Measurements from ENCODE around the gene ADRA2C.

Gene ADRA2C

DNA sequence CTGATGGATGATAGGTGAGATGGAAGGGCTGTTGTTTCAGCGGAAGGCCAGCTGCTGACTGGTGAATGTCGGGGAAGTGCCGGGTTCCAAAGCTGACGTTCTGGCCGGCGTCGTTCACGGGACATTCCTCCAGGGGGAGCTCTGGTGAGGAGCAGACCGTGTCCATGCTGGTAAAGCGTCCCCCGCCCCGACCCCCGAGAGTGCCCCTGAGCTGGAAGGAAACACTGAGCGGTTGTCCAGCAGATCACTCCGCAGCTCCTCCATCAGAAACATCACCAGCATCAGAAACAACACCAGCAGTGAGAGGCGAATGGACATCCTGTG lies 18.6 kb upstream of the ADRA2C start:
- TF ChIP-seq EZH2phosphoT487 (conservative IDR thresholded peaks at IDR 0.05; ENCODE audit: low read length): no peak
- TF ChIP-seq, protein P1, sequence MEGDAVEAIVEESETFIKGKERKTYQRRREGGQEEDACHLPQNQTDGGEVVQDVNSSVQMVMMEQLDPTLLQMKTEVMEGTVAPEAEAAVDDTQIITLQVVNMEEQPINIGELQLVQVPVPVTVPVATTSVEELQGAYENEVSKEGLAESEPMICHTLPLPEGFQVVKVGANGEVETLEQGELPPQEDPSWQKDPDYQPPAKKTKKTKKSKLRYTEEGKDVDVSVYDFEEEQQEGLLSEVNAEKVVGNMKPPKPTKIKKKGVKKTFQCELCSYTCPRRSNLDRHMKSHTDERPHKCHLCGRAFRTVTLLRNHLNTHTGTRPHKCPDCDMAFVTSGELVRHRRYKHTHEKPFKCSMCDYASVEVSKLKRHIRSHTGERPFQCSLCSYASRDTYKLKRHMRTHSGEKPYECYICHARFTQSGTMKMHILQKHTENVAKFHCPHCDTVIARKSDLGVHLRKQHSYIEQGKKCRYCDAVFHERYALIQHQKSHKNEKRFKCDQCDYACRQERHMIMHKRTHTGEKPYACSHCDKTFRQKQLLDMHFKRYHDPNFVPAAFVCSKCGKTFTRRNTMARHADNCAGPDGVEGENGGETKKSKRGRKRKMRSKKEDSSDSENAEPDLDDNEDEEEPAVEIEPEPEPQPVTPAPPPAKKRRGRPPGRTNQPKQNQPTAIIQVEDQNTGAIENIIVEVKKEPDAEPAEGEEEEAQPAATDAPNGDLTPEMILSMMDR (IDR thresholded peaks at IDR 0.05; ENCODE audit: insufficient read depth, low read length, poor library complexity, severe bottlenecking): no peak
- H3K36me3 ChIP-seq (ENCODE audit: low read length): no peaks in the 10 kb centered on the region
- H3K9me3 ChIP-seq (ENCODE audit: insufficient read depth, low read length): no peaks in the 10 kb centered on the region
- no peak overlapping the region for H2AFZ ChIP-seq (ENCODE audit: low read depth, low read length, severe bottlenecking)
- no peaks in the 10 kb centered on the region for H3F3A ChIP-seq (ENCODE audit: insufficient read depth)
- H3K79me2 ChIP-seq (ENCODE audit: insufficient read depth, low read length): no peaks in the 10 kb centered on the region
- H3K4me3 ChIP-seq (ENCODE audit: insufficient read depth, low read length, poor library complexity, severe bottlenecking): no peak overlapping the region
- no peaks in the 10 kb centered on the region for H3K27me3 ChIP-seq (ENCODE audit: low read length)
- no peak overlapping the region for H3K27ac ChIP-seq (ENCODE audit: low read depth, low read length)
- H3K4me2 ChIP-seq (ENCODE audit: low read depth, low read length, poor library complexity, severe bottlenecking): no peak overlapping the region
- H3K9me2 ChIP-seq (replicated peaks; ENCODE audit: insufficient read depth, low read length): no peaks in the 10 kb centered on the region
- H3K9ac ChIP-seq (ENCODE audit: low read length): no peak overlapping the region
- H4K20me1 ChIP-seq (ENCODE audit: low read depth, low read length): no peaks in the 10 kb centered on the region

DNA sequence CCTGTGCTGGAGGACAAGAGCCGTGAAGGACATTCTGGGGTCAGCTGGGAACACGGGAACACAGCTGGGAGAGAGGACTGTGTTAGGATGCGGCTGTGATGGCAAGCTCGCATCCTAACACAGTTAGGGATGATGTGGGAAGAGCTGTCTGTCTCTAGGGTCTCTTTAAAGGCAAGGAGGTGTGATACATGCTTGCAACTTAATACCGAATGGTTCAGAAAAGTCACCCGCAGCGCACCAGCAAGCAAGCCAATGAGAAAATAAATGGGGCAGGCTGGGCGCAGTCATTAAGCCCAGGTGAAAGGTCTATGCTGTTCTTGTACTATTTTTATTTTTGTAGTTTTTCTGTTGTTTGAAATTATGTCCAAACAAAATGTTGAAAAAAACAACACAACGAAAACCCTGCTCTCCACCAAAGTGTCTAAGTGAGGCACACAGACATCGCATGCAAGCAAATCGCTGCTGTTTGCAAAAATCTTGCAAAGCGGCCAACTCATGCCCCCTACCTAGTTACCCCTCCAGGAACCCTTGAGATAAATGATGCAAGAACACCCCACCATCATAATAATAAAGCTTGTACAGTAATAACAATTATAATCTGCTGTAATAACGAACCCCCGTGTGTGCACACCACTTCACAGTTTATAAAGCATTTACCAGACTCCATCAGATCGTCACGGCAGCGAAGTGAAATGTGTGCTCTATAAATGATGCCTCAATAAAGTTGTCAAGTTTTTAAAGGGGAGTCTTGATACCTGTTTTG lies 17.9 kb upstream of the ADRA2C start:
- no peak overlapping the region for H3K4me3 ChIP-seq (ENCODE audit: insufficient read depth, low read length, poor library complexity, severe bottlenecking)
- H3K9ac ChIP-seq (ENCODE audit: low read length): no peak overlapping the region
- no peaks in the 10 kb centered on the region for H3K27me3 ChIP-seq (ENCODE audit: low read length)
- no peaks in the 10 kb centered on the region for H3K79me2 ChIP-seq (ENCODE audit: insufficient read depth, low read length)
- H4K20me1 ChIP-seq (ENCODE audit: low read depth, low read length): no peaks in the 10 kb centered on the region
- TF ChIP-seq, protein P1 (IDR thresholded peaks at IDR 0.05; ENCODE audit: insufficient read depth, low read length, poor library complexity, severe bottlenecking): no peak
- no peak for TF ChIP-seq EZH2phosphoT487 (conservative IDR thresholded peaks at IDR 0.05; ENCODE audit: low read length)
- no peak overlapping the region for H3K4me2 ChIP-seq (ENCODE audit: low read depth, low read length, poor library complexity, severe bottlenecking)
- H3K27ac ChIP-seq (ENCODE audit: low read depth, low read length): no peak overlapping the region
- no peaks in the 10 kb centered on the region for H3K36me3 ChIP-seq (ENCODE audit: low read length)
- no peak overlapping the region for H2AFZ ChIP-seq (ENCODE audit: low read depth, low read length, severe bottlenecking)
- H3F3A ChIP-seq (ENCODE audit: insufficient read depth): no peaks in the 10 kb centered on the region
- H3K9me3 ChIP-seq (ENCODE audit: insufficient read depth, low read length): no peaks in the 10 kb centered on the region
- no peaks in the 10 kb centered on the region for H3K9me2 ChIP-seq (replicated peaks; ENCODE audit: insufficient read depth, low read length)

DNA sequence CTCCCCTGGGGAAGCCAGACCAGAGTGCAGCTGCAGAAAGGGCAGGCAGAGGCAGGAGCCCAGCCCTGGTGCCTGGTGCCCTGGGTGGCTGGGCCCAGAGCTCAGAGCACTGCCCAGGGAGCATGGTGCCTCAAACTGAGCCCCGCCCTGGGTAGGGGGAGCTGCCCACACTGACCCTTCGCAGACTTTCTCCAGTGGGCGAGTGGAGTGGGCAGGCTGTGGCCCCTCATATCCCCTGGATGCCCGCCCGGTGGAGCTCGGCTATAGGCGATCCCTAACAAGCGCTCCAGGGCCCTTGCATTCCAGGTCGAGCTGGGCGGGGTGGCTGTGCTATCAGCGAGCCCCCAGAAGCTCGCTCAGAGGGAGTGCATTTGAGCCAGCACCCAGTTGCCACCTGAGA lies 17.1 kb upstream of the ADRA2C start:
- H3K9ac ChIP-seq (ENCODE audit: low read length): no peak overlapping the region
- H2AFZ ChIP-seq (ENCODE audit: low read depth, low read length, severe bottlenecking): no peak overlapping the region
- no peaks in the 10 kb centered on the region for H3K27me3 ChIP-seq (ENCODE audit: low read length)
- H4K20me1 ChIP-seq (ENCODE audit: low read depth, low read length): no peaks in the 10 kb centered on the region
- no peaks in the 10 kb centered on the region for H3K79me2 ChIP-seq (ENCODE audit: insufficient read depth, low read length)
- no peak overlapping the region for H3K27ac ChIP-seq (ENCODE audit: low read depth, low read length)
- no peaks in the 10 kb centered on the region for H3F3A ChIP-seq (ENCODE audit: insufficient read depth)
- H3K9me3 ChIP-seq (ENCODE audit: insufficient read depth, low read length): no peaks in the 10 kb centered on the region
- no peaks in the 10 kb centered on the region for H3K36me3 ChIP-seq (ENCODE audit: low read length)
- no peak overlapping the region for H3K4me3 ChIP-seq (ENCODE audit: insufficient read depth, low read length, poor library complexity, severe bottlenecking)
- H3K9me2 ChIP-seq (replicated peaks; ENCODE audit: insufficient read depth, low read length): no peaks in the 10 kb centered on the region
- no peak overlapping the region for H3K4me2 ChIP-seq (ENCODE audit: low read depth, low read length, poor library complexity, severe bottlenecking)
- TF ChIP-seq, protein P1 (IDR thresholded peaks at IDR 0.05; ENCODE audit: insufficient read depth, low read length, poor library complexity, severe bottlenecking): no peak
- TF ChIP-seq EZH2phosphoT487 (conservative IDR thresholded peaks at IDR 0.05; ENCODE audit: low read length): no peak

Data from SU-DHL-6 (cell line).